Panc1 (cell line): ENCODE results near the gene PDXDC1. TPM values are rescaled to one million over a fixed set of nuclear protein-coding genes. Genes with fewer than 3 reads are reported as not detected.

Experiments used
- ATAC-seq: fragments of 200-7000 bp; cut with Tn5 transposase; 2 replicates; pipeline ENCODE4 v1.9.1; 2020; ENCODE audit warnings: mild to moderate bottlenecking, moderate library complexity
- BruUV-seq: library from RNA; stranded (reverse); fragments of 400-500 nt; replicated peaks from 2 replicates; lab custom pipeline; 2021; lab: Mats Ljungman, UMichigan
- CTCF ChIA-PET: fragments of 300-600 bp; sonication (Branson Sonifier 250); formaldehyde crosslinking; loops from one replicate; lab custom pipeline; 2022; ENCODE audit warnings: antibody characterized with exemption; lab: Charles Lee
- POLR2A ChIA-PET: fragments of 300-600 bp; sonication (Branson Sonifier 250); formaldehyde crosslinking; loops from one replicate; lab custom pipeline; 2022; ENCODE audit warnings: antibody characterized with exemption; lab: Charles Lee
- DNase-seq: peaks from one replicate; pipeline ENCODE4 v3.0.0-alpha.2; 2010; ENCODE audit warnings: low read depth, low spot score
- H3K27ac ChIP-seq: 2 replicates; pipeline ENCODE4 v1.5.1; 2011; ENCODE audit warnings: mild to moderate bottlenecking, low read length, inconsistent platforms
- H3K27me3 ChIP-seq: fragments of 200-500 bp; sonication (Bioruptor generic); 2 replicates; pipeline ENCODE4 v1.6.0; 2014; ENCODE audit warnings: low read length, inconsistent platforms; ENCODE audit not compliant: control insufficient read depth, insufficient read depth
- H3K36me3 ChIP-seq: fragments of 200-500 bp; sonication (Bioruptor generic); 2 replicates; pipeline ENCODE4 v1.5.1; 2014; ENCODE audit warnings: inconsistent platforms, mild to moderate bottlenecking, low read length, moderate library complexity; ENCODE audit not compliant: control insufficient read depth, insufficient read depth
- H3K4me1 ChIP-seq: 2 replicates; pipeline ENCODE4 v1.5.1; 2011; ENCODE audit warnings: inconsistent platforms, mild to moderate bottlenecking, low read length, moderate library complexity; ENCODE audit not compliant: control insufficient read depth, insufficient read depth
- H3K4me3 ChIP-seq, 2 experiments: 2 replicates each; pipeline ENCODE4 v1.5.1; 2011 to 2012; ENCODE audit warnings: low read depth in 2 of 2, low read length in 2 of 2, mild to moderate bottlenecking in 2 of 2, inconsistent platforms in 1 of 2, moderate library complexity in 1 of 2
- H3K9me3 ChIP-seq: fragments of 200-500 bp; sonication (Bioruptor generic); 2 replicates; pipeline ENCODE4 v1.5.1; 2014; ENCODE audit warnings: low read depth, mild to moderate bottlenecking, inconsistent platforms, low read length, moderate library complexity; ENCODE audit not compliant: control insufficient read depth, insufficient read depth
- POLR2AphosphoS5 ChIP-seq: IDR thresholded peaks from 2 replicates; pipeline ENCODE4 v1.6.1; 2012; ENCODE audit warnings: mild to moderate bottlenecking, low read depth, low read length, moderate library complexity
- SIN3A ChIP-seq: IDR thresholded peaks from 2 replicates; pipeline ENCODE4 v1.6.1; 2012; ENCODE audit warnings: low read depth, mild to moderate bottlenecking, low read length, moderate library complexity, borderline replicate concordance; ENCODE audit not compliant: insufficient read depth
- TCF7L2 ChIP-seq: IDR thresholded peaks from 2 replicates; pipeline ENCODE4 v1.6.1; 2011; ENCODE audit warnings: mild to moderate bottlenecking, low read depth, low read length, inconsistent platforms
- in situ Hi-C: cut with HindIII; loops from 2 replicates; pipeline ENCODE4 v1.10.0; 2016; ENCODE audit warnings: low sequenced_read_pairs, low pct_unique_long_range_greater_than_20kb
- intact Hi-C: fragments of 100-400 bp; cut with micrococcal nuclease; formaldehyde crosslinking; loops from one replicate; pipeline ENCODE4 v1.10.0; 2022; ENCODE audit not compliant: unreplicated experiment
- total RNA-seq: library from RNA; stranded (reverse); gene quantifications from one replicate; pipeline ENCODE4 v1.2.1, GENCODE V29; 2021; ENCODE audit not compliant: unreplicated experiment
- TF ChIP-seq, protein P1 (sequence below): fragments of 450-650 bp; IDR thresholded peaks from 2 replicates; pipeline ENCODE4 v1.5.1; 2017; ENCODE audit warnings: mild to moderate bottlenecking
- TF ChIP-seq, protein P2 (sequence below), 2 experiments: IDR thresholded peaks; 2 replicates each; pipeline ENCODE4 v1.6.1; 2011 to 2012; ENCODE audit warnings: low read depth in 2 of 2, control low read depth in 1 of 2, low read length in 1 of 2, mild to moderate bottlenecking in 1 of 2, moderate library complexity in 1 of 2; ENCODE audit not compliant: insufficient read depth in 1 of 2

Gene PDXDC1
- total RNA-seq, 1 experiment from 2014 or later, result 103 TPM

GRCh38 chr16:14957576-14958322 is 17.1 kb upstream of the PDXDC1 start:
- BruUV-seq, result no TSS peak
- Histone ChIP-seq H3K4me3 (no peak overlapping the region), H3K9me3 (no peaks in the 10 kb centered on the region), H3K36me3 (no peaks in the 10 kb centered on the region), H3K27me3 (no peaks in the 10 kb centered on the region), H3K4me1 (no peaks in the 10 kb centered on the region), H3K27ac (no peak overlapping the region)
- in situ Hi-C loops, result no loop called here
- ATAC-seq (peak; percentile 35; the same call in 1 of the 2 replicates), DNase-seq (no peak)
- intact Hi-C loops, result no loop called here
- TF ChIP-seq TCF7L2 (no peak), POLR2AphosphoS5 (no peak), SIN3A (no peak)
- TF ChIP-seq, protein P1, sequence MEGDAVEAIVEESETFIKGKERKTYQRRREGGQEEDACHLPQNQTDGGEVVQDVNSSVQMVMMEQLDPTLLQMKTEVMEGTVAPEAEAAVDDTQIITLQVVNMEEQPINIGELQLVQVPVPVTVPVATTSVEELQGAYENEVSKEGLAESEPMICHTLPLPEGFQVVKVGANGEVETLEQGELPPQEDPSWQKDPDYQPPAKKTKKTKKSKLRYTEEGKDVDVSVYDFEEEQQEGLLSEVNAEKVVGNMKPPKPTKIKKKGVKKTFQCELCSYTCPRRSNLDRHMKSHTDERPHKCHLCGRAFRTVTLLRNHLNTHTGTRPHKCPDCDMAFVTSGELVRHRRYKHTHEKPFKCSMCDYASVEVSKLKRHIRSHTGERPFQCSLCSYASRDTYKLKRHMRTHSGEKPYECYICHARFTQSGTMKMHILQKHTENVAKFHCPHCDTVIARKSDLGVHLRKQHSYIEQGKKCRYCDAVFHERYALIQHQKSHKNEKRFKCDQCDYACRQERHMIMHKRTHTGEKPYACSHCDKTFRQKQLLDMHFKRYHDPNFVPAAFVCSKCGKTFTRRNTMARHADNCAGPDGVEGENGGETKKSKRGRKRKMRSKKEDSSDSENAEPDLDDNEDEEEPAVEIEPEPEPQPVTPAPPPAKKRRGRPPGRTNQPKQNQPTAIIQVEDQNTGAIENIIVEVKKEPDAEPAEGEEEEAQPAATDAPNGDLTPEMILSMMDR, result no peak
- TF ChIP-seq, protein P2, sequence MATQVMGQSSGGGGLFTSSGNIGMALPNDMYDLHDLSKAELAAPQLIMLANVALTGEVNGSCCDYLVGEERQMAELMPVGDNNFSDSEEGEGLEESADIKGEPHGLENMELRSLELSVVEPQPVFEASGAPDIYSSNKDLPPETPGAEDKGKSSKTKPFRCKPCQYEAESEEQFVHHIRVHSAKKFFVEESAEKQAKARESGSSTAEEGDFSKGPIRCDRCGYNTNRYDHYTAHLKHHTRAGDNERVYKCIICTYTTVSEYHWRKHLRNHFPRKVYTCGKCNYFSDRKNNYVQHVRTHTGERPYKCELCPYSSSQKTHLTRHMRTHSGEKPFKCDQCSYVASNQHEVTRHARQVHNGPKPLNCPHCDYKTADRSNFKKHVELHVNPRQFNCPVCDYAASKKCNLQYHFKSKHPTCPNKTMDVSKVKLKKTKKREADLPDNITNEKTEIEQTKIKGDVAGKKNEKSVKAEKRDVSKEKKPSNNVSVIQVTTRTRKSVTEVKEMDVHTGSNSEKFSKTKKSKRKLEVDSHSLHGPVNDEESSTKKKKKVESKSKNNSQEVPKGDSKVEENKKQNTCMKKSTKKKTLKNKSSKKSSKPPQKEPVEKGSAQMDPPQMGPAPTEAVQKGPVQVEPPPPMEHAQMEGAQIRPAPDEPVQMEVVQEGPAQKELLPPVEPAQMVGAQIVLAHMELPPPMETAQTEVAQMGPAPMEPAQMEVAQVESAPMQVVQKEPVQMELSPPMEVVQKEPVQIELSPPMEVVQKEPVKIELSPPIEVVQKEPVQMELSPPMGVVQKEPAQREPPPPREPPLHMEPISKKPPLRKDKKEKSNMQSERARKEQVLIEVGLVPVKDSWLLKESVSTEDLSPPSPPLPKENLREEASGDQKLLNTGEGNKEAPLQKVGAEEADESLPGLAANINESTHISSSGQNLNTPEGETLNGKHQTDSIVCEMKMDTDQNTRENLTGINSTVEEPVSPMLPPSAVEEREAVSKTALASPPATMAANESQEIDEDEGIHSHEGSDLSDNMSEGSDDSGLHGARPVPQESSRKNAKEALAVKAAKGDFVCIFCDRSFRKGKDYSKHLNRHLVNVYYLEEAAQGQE (IDR thresholded peaks at IDR 0.05; ENCODE audit: insufficient read depth in 1 of 2, low read depth in 2 of 2, low read length in 1 of 2), result no peak
- ChIA-PET POLR2A (no interaction called here), CTCF (no interaction called here)

- Histone ChIP-seq H3K4me3 (no peak overlapping the region), H3K27ac (no peak overlapping the region), H3K9me3 (no peaks in the 10 kb centered on the region), H3K4me1 (no peaks in the 10 kb centered on the region), H3K27me3 (no peaks in the 10 kb centered on the region), H3K36me3 (no peaks in the 10 kb centered on the region)
- intact Hi-C loops (no loop called here), in situ Hi-C loops (no loop called here)
- CTCF ChIA-PET, result no interaction called here
- BruUV-seq, result no TSS peak
- DNase-seq, result no peak
- TF ChIP-seq TCF7L2 (no peak), SIN3A (no peak), POLR2AphosphoS5 (no peak)
- TF ChIP-seq, protein P2 (IDR thresholded peaks at IDR 0.05; ENCODE audit: insufficient read depth in 1 of 2, low read depth in 2 of 2, low read length in 1 of 2), result no peak
- TF ChIP-seq, protein P1, result no peak
- no peak for ATAC-seq
- POLR2A ChIA-PET, result no interaction called here
Measured at GRCh38 chr16:14958323-14958600, 16.6 kb upstream of the PDXDC1 start.
